Activated CD4-positive, alpha-beta T cell treated with anti-CD3 and anti-CD28 coated beads, Interleukin-2, Interleukin-6, amounts not matched to agents 100 ng/mL and 50 ng/mL, durations not matched to agents 16 hours and 8 hours (primary cell): ENCODE measurements around the gene FAM193B.
"Not testable (repeated sequence)": the region's sequence is repeated elsewhere in the genome, so short reads cannot be mapped to it uniquely, and the experiment has no call there.

Experiments used
- DNase-seq: peaks from one replicate; pipeline ENCODE4 v3.0.0-alpha.2; 2020

FAM193B gene

GRCh38 chr5:177575488-177575887 lies 21.1 kb upstream of the FAM193B start:
- no peak for DNase-seq

GRCh38 chr5:177569894-177570293 lies 15.5 kb upstream of the FAM193B start:
- no peak for DNase-seq

- no peak for DNase-seq
These were observed 14.0 kb upstream of the FAM193B start for GRCh38 chr5:177568326-177568725.

- DNase-seq, result no peak
These were observed 10.7 kb upstream of the FAM193B start for GRCh38 chr5:177565046-177565445.

GRCh38 chr5:177559446-177559941 lies 5.1 kb upstream of the FAM193B start:
- not testable (repeated sequence) for DNase-seq

GRCh38 chr5:177557796-177558195 lies 3.4 kb upstream of the FAM193B start:
- no peak for DNase-seq

GRCh38 chr5:177557041-177557647 lies 2.8 kb upstream of the FAM193B start:
- peak; percentile 26 for DNase-seq

- DNase-seq, result no peak
These were observed 1.3 kb upstream of the FAM193B start for GRCh38 chr5:177555665-177556064.

- no peak for DNase-seq
These were observed 865 bp upstream of the FAM193B start for GRCh38 chr5:177555228-177555627.

- DNase-seq, result peak; percentile 51
These were observed 513 bp downstream of the FAM193B start for GRCh38 chr5:177553671-177554429.

GRCh38 chr5:177552839-177553455 lies 1.4 kb downstream of the FAM193B start:
- no peak for DNase-seq

GRCh38 chr5:177550122-177550521 lies 4.2 kb downstream of the FAM193B start:
- no peak for DNase-seq

GRCh38 chr5:177548495-177548894 lies 5.9 kb downstream of the FAM193B start:
- DNase-seq, result no peak

GRCh38 chr5:177547736-177548135 lies 6.6 kb downstream of the FAM193B start:
- DNase-seq, result no peak

GRCh38 chr5:177546258-177546741 lies 8.1 kb downstream of the FAM193B start:
- no peak for DNase-seq

- no peak for DNase-seq
These were observed 8.7 kb downstream of the FAM193B start for GRCh38 chr5:177545487-177546257.

- DNase-seq, result no peak
These were observed 11.4 kb downstream of the FAM193B start for GRCh38 chr5:177542816-177543465.

GRCh38 chr5:177540438-177540837 lies 13.9 kb downstream of the FAM193B start:
- DNase-seq, result no peak

GRCh38 chr5:177539411-177539810 lies 15.0 kb downstream of the FAM193B start:
- DNase-seq, result no peak

- no peak for DNase-seq
These were observed 15.5 kb downstream of the FAM193B start for GRCh38 chr5:177538876-177539275.

- DNase-seq, result no peak
These were observed 16.7 kb downstream of the FAM193B start for GRCh38 chr5:177537389-177538361.
